ENCODE measurements around the gene NPDC1.

The NPDC1 gene

GRCh38 chr9:137025517-137025966 lies 20.4 kb downstream of the NPDC1 start:
- DNase-seq (ENCODE audit: low spot score), result no peak

DNA sequence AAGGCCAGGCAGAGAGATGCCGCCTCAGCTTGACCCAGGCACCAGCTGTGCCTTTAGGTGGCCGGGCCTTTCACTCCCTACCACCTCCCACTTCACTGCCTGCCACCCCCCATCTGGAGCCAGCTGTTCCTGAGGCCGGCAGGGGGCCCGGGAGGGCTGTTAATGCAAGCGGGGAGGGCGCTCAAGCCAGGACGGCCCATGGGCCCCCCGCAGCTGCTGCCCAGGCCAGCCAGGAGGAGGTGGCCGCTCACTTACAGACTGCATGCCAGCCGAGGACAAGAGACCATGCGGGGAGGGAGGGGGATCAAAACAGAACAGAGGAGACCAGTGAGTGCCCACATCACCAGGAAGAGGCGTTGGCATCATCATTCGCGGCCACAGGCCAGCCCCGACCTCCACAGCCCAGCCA lies 22.4 kb downstream of the NPDC1 start:
- no peak for DNase-seq (ENCODE audit: low spot score)

DNA sequence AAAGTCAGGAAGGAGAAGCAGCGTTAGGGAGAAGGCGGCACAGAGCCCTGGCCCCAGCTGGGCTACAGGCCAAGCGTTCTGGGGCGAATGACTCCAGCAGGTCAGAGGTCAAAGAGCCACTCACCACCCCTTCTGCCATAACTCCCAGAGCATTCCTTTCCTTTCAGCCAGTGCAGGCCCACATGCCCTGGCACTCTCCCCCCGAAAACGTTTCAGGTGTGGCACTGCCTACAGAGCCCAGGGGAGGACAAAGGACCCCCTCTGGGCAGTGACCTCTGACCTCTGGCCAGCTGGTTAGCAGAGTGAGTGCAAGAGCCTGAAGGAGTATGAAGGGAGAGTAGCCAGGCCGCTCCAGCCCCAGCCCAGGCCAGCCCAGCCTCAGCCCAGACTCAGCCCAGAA lies 22.8 kb downstream of the NPDC1 start:
- no peak for DNase-seq (ENCODE audit: low spot score)

- DNase-seq (ENCODE audit: low spot score), result no peak
Observed at GRCh38 chr9:137022662-137023008, 23.3 kb downstream of the NPDC1 start.

GRCh38 chr9:137021979-137022661 lies 23.9 kb downstream of the NPDC1 start:
- DNase-seq (ENCODE audit: low spot score), result peak; percentile 69

DNA sequence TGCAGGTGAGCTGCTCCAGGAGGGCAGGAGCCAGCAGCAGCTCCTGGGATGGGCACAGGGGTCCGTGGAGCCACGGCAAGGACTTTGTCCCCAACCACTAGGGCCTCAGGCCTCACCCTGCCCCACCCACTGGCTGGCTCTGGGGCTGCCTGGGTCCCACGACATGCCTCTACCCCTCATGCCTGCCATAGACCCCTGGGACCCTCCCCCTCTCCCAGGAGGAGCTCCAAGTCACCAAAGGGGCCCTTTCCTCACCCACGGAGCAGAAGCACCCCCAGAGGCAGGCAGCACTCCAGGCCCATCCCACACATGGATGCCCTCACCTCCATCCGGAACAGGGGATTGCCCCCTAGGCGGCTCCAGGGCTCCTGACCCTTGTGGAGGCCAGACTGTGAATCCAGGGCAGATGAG lies 24.4 kb downstream of the NPDC1 start:
- DNase-seq (ENCODE audit: low spot score), result no peak

DNA sequence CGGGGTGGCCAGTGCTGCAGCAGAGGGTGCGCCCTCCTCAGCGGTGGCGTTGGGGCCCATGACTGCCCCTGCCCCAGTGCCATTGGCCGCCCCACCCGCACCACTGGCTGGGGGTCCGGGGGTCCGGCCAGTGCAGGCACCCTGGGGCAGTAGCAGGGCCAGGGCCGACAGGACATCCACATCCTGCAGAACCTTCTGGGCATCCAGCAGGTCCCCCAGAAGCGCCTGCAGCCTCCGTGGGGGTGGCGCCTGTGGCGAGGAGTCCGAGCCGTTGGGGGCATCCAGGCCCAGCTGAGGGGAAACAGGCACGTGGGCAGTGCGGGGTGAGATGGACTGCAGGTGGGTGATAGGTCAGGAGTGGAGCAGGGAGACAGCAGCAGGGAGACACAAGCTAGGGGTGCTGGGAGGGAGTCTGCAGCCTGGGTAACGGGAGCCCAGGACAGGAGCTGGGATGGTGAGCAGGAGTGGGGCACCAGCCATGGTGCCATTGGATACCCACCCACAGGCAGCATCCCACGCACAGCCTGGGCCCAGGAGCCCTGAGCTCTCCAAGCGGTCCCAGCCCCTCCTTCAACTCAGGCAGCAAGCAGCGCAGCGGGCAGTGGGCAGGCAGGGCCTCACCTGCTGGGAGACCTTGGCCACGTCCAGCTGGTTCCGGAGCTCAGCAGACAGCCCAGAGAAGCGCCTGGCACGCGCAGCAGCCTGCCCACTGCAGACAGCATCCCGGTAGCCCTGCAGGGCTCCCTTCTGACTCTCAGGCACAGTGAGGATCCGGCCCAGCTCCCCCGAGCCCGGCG lies 25.0 kb downstream of the NPDC1 start:
- DNase-seq (ENCODE audit: low spot score), result no peak

DNA sequence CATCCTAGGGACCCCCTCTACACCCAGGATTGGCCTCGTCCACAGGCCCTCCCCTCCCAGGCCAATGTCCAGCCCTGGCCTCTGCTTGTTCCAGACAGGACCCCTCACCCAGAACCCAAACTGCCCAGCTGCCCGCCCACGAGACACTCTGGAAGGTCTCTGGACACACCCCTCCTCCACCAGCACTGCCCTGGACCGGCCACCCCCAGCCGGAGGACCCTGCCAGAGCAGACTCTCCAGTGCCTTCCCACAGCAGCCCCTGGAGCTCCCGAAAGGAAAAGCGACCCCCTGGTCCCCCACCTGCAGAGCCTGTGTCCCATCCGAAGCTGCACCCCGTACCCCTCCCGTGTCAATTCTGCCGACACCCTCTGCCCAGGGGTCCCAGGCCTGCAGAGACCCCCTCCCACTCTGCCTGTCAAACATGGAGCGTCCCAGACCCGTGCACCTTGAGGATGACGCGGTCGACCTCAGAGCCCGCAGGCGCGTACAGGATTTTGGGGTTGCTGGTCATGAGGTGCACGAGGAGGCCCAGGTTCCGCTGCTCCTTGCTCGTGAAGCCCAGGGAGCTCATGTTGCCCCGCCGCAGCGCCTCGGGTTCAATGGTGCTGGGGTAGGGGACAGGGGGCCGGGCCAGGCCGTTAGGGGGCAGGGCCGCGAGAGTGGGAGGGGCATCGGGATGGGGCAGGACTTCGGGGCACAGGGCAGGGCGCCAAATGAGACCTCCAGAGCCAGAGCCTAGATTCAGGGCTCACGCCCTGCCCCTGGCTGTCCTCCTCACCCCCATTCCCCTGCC lies 25.9 kb downstream of the NPDC1 start:
- DNase-seq (ENCODE audit: low spot score), result no peak

DNA sequence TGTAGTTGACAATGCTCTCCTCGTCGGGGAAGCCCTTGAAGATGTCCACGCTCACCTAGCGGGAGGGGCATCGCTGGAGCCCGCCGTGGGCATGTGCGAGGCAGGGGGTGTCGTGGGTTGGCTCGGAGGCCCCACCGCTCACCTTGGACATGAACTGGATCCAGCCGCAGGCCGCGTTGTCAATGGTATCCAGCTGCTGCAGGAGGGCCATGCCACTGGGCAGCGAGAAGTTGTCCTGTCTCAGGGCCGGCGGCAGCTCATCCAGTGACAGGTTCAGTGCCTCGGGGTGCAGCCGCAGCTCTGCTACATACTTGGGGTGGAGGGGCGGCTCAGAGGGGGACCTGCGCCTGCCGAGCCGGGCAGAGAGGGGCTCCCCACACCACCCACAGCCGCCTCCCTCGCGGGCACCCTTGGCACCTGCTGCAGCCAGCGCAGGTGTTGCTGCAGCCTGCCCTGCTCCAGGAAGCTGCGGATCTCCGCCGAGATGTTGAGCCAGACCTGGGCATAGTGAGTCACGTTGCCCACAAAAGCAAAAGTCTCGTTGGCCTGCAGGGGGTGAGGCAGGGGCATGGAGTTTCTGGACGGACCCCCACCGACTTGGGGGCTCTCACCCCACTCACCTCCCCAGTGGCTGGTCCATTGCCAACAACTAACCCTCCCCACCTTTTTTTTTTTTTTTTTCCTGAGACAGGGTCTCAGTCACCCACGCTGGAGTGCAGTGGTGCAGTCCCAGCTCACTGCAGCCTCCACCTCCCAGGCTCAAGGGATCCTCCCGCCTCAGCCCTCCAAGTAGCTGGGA lies 27.0 kb downstream of the NPDC1 start:
- DNase-seq (ENCODE audit: low spot score), result no peak

DNA sequence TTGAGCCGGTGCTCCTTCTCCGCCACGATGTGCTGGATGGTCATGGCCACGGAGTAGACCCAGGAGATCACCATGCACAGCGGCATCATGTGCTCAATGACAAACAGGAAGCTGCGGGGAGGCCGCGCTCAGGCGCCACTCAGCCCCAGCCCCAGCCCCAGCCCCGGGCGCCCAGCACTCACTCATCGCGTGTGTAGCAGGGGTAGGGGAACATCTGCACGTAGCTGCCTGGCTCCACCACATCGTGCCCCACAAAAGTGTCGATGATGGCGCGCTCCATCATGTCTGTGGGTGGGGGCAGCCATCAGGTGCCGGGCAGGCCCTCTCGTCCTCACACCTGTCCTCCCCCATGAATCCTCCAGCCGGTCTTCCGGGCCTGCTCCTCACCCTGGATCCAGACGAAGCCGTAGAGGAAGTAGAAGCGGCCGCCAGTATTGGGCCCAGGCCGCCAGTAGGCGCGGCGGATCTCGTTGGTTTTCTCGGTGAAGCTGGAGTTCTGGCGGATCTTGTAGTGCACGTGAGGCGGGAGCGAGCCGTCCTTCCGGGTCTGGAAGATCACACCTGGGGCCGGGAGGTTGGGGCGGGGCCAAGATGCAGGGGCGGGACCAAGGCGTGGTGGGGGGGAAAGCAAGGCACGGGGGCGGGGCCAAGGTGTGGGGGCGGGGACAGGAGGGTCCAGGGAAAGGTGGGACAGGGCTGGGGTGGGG lies 28.0 kb downstream of the NPDC1 start:
- DNase-seq (ENCODE audit: low spot score), result no peak

DNA sequence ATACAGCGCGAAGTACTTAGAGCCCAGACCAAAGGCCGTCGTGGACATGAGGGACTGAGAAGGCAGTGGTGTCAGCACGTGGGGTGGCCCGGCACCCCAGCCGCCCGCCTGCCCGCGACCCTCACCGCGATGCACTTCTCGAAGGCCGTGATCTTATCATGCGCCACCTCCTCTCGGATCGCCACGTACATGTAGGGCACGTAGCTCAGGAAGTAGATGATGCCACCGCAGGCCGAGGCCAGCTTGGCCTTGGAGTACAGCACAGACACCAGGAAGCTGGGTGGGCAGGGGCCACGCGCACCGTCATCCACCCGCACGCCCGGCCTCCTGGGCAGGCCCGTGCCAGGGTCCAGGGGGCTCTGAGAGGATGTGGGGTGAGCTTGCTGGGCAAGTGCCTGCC lies 28.9 kb downstream of the NPDC1 start:
- DNase-seq (ENCODE audit: low spot score), result no peak

GRCh38 chr9:137016436-137016835 lies 29.5 kb downstream of the NPDC1 start:
- DNase-seq (ENCODE audit: low spot score), result no peak

GRCh38 chr9:137015976-137016375 lies 30.0 kb downstream of the NPDC1 start:
- DNase-seq (ENCODE audit: low spot score), result no peak

DNA sequence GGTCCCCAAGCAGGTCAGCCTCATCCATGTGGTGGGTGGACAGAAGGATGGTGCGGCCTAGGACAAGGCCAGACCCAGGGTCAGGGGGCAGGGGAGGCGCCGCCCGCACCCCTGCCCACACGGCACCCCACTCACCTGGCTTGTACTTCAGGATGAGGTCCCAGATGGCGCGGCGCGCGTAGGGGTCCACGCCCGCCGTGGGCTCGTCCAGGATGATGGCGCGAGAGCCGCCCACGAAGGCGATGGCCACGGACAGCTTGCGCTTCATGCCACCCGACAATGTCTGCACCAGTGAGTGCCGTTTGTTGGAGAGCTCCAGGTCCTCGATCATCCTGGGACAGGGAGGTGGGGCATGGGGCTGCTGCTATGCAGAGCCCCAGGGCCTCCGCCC lies 30.4 kb downstream of the NPDC1 start:
- no peak for DNase-seq (ENCODE audit: low spot score)

DNA sequence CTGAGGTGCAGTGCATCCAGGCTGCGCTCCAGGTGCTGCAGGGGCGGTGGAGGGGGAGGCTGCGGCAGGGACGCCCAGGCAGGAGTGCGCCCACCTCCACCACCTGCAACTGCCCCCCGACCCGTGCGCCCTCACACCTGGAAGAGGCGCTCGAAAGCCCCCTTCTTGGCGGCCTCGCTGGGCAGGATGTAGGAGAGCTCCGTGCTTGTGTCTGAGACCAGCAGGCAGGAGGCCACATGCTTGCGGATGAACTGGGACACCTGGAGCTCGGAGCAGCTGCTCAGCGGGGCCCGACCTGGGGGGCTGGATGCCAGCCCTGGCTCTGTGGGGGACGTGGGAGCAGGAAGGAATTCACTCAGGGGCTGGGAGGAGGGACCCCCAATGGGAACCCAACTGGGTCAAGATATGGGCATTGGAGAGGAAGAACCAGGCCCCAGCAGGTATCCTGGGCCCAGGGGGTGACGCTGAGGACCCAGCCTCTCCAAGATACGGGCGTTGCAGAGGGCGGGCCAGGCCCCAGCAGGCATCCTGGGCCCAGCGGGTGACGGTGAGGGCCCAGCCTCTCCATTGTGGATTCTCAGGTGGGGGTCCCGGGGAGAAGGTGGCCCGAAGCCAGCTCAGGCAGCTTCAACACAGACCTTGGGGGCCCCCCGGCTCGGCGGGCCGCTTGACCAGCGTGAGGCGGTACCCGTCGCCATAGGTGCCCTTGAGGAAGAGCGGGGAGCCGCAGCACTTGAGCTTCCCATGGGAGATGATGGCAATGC lies 31.0 kb downstream of the NPDC1 start:
- DNase-seq (ENCODE audit: low spot score), result no peak

GRCh38 chr9:137014166-137014565 lies 31.8 kb downstream of the NPDC1 start:
- no peak for DNase-seq (ENCODE audit: low spot score)

DNA sequence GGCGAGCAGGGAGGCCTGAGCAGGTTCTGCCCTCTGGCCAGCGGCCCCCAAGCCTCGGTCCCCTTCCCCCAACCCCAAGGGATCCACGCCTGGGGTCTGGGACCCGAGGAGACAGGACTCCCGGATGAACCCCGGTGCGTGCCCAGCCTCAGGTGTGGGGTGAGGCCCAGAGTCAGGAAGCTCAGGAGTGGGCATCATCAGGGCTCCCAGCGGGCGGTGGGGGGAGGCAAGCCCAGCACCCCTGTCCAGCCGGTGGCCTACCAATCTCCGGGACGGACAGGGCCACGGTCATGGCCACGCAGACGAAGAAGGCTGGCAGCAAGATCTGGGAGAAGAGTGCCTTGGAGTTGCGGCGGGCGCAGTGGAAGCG lies 32.4 kb downstream of the NPDC1 start:
- no peak for DNase-seq (ENCODE audit: low spot score)

DNA sequence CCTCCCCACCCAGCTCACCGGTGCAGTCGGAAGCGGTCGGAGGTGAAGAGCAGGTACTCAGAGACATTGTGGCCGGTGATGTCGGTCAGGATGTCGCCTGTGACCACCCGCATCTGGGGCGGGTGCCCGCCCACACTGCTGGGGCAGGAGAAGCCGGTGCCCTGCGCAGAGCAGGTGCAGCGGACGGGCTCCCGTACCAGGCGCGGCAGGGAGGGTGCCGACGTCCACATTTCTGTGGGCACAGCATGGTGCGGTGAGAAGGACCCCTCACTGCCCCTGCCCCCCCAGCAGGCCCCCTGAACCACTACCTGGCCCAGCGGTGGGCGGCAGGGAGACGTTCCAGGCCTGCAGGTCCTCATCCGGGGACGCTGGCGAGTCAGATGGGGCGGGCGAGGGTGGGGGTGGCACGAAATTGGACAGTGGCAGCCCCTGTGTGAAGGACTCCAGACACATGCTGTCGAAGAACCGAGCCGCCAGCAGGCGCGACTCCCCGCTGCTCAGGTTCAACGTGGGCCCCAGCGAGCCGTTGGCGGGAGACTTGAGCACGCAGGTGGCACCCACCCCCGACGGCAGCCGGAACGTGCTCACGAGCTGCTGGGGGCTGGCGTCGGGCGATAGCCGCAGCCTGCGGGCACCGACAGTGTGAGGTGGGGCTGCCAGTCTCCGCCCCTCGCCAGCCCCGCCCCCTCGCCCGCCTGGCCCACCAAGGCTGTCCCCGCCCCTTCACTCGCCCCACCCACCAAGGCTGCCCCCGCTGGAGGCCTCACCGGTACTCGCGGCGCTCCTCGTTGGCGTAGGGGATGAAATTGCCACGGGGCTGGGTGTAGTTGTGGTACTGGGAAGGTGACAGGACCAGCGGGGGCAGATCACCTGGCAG lies 33.0 kb downstream of the NPDC1 start:
- no peak for DNase-seq (ENCODE audit: low spot score)

DNA sequence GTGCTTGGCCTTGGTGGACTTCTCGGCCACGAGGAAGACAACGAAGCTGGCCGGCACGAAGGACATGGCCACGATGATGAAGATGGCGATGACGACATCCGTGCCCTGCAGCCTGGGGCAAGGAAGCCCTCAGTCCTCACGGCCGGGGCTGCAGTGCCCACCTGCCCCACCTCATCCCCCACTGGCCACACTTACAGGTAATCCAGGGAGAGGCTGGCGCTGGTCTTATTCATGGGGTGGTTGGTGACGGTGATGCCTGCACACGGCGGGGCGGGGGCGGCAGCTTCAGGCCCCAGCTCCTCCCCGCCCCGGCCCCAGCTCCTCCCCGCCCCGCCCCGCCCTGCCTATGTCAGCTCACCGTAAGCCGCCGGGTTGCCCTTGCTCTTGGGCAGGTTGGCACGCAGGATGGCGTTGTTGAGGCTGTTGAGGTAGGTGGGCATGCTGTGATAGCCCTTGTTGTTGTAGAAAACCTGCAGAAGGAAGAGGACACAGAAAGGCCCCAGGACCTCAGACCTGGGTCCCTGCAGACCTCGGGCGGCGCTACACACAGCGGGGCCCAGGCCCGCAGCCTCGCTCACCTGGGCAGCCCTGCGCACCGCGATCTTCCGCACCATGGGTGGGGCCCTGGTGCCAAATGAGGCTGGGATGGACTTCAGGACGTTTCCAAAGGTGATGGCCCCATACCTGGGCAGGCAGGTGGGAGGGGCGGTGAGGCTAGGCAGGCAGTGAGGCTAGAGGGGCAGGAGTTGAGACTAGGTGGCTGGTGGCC lies 33.9 kb downstream of the NPDC1 start:
- DNase-seq (ENCODE audit: low spot score), result no peak

All from AG08395 (cell line).